Testis (tissue), 3 donors: ENCODE measurements around the gene RHOH. TPM values are rescaled to one million over a fixed set of nuclear protein-coding genes. Genes with fewer than 3 reads are reported as not detected.

Experiments
- DNase-seq: peaks from one replicate; pipeline ENCODE4 v3.0.0-alpha.2; 2019
- H3K27ac ChIP-seq, 2 donors: fragments of 200-600 bp; sonication (generic); one replicate each; pipeline ENCODE4 v1.5.1; 2019
- H3K27me3 ChIP-seq: fragments of 200-600 bp; sonication (generic); one replicate; pipeline ENCODE4 v1.5.1; 2019
- H3K36me3 ChIP-seq: fragments of 200-600 bp; sonication (generic); one replicate; pipeline ENCODE4 v1.5.1; 2017; ENCODE audit warnings: low read depth; ENCODE audit errors: missing control alignments
- H3K4me1 ChIP-seq: fragments of 200-600 bp; sonication (generic); one replicate; pipeline ENCODE4 v1.5.1; 2019
- H3K4me3 ChIP-seq, 2 donors: fragments of 200-600 bp; sonication (generic); one replicate each; pipeline ENCODE4 v1.5.1; 2017 to 2019
- H3K9me3 ChIP-seq: fragments of 200-600 bp; sonication (generic); one replicate; pipeline ENCODE4 v1.5.1; 2017
- POLR2A ChIP-seq: fragments of 450-650 bp; IDR thresholded peaks from one replicate; pipeline ENCODE4 v1.6.1; 2017; ENCODE audit warnings: antibody characterized with exemption, mild to moderate bottlenecking, moderate library complexity
- WGBS, 2 donors: methylation state at CpG; one replicate each; pipeline ENCODE4 v1.1.5; 2018; 5-methylcytosine and 5-hydroxymethylcytosine counted together
- intact Hi-C: fragments of 100-400 bp; cut with DNase I; formaldehyde crosslinking; loops from one replicate; pipeline ENCODE4 v1.15.1; 2023; ENCODE audit warnings: low total_unique reads
- polyA plus RNA-seq: library from polyadenylated mRNA; stranded (reverse); fragments of 350-450 nt; fragmentation: Illumina TruSeq; extraction: RNeasy Lipid Tissue Mini Kit (QIAGEN cat#74804); gene quantifications from one replicate; pipeline ENCODE4 v1.2.3, GENCODE V29; 2014; ENCODE audit warnings: low read depth, low replicate concordance; ENCODE audit not compliant: insufficient read depth
- total RNA-seq, 2 donors: library from RNA; depleted of rRNA; stranded (reverse); fragments of >200 nt; gene quantifications; one replicate each; pipeline ENCODE4 v1.2.3, GENCODE V29; 2016
- TF ChIP-seq, protein P1 (sequence below), 3 experiments: fragments of 450-650 bp in 2 of 3; fragments of 200-600 bp in 1 of 3; sonication (generic) in 1 of 3; IDR thresholded peaks; one replicate each; pipeline ENCODE4 v1.5.1; 2016 to 2019; ENCODE audit warnings: antibody characterized with exemption in 3 of 3, mild to moderate bottlenecking in 2 of 3, moderate library complexity in 1 of 3

The RHOH gene
- total and polyA plus RNA-seq, 3 donors from 2014 or later, result 0.39 to 2.5 (median 1.2) TPM

GRCh38 chr4:40200875-40201801 lies 4.3 kb downstream of the RHOH start:
- H3K36me3 ChIP-seq, result no peaks in the 10 kb centered on the region
- H3K9me3 ChIP-seq, result no peaks in the 10 kb centered on the region
- H3K4me1 ChIP-seq, result no peaks in the 10 kb centered on the region
- no peak overlapping the region for H3K27ac ChIP-seq
- no peak for TF ChIP-seq POLR2A
- TF ChIP-seq, protein P1, sequence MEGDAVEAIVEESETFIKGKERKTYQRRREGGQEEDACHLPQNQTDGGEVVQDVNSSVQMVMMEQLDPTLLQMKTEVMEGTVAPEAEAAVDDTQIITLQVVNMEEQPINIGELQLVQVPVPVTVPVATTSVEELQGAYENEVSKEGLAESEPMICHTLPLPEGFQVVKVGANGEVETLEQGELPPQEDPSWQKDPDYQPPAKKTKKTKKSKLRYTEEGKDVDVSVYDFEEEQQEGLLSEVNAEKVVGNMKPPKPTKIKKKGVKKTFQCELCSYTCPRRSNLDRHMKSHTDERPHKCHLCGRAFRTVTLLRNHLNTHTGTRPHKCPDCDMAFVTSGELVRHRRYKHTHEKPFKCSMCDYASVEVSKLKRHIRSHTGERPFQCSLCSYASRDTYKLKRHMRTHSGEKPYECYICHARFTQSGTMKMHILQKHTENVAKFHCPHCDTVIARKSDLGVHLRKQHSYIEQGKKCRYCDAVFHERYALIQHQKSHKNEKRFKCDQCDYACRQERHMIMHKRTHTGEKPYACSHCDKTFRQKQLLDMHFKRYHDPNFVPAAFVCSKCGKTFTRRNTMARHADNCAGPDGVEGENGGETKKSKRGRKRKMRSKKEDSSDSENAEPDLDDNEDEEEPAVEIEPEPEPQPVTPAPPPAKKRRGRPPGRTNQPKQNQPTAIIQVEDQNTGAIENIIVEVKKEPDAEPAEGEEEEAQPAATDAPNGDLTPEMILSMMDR (IDR thresholded peaks at IDR 0.05), result no peak
- intact Hi-C loops, result no loop called here
- no peaks in the 10 kb centered on the region for H3K27me3 ChIP-seq
- no peak overlapping the region for H3K4me3 ChIP-seq
- WGBS, 2 donors, result 53 to 58% methylated on average over 13 of the region's 13 CpGs
- DNase-seq, result no peak

GRCh38 chr4:40201898-40202297 lies 5.1 kb downstream of the RHOH start:
- no peak for DNase-seq
- 93 to 95% methylated on average over 4 of the region's 4 CpGs for WGBS, 2 donors
- H3K9me3 ChIP-seq, result no peaks in the 10 kb centered on the region
- no peak for TF ChIP-seq POLR2A
- TF ChIP-seq, protein P1 (IDR thresholded peaks at IDR 0.05), result no peak
- no peaks in the 10 kb centered on the region for H3K36me3 ChIP-seq
- H3K27me3 ChIP-seq, result no peaks in the 10 kb centered on the region
- no peak overlapping the region for H3K27ac ChIP-seq
- H3K4me3 ChIP-seq, result no peak overlapping the region
- no peaks in the 10 kb centered on the region for H3K4me1 ChIP-seq
- intact Hi-C loops, result no loop called here

DNA sequence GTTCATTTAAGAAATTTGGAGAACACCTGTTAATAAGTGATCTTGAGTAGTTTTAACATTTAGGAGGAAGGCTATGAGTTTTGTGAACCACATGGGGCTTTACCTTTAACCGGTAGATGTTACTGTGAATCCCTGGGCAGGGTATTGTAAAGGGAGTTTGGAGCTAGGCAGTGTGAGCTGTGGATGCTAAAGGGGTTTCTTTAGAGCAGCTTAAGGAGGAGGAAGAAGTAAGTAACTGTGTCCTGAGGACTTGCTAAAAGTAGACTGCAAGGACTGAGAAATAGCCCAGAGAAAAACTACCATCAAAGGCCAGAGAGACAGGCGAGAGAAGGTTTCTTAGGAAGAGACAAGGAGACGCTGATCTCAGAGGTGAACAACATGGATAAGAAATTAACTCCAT lies 5.6 kb downstream of the RHOH start:
- 80 to 91% methylated on average over 3 of the region's 3 CpGs for WGBS, 2 donors
- H3K27ac ChIP-seq, result no peak overlapping the region
- intact Hi-C loops, result no loop called here

DNA sequence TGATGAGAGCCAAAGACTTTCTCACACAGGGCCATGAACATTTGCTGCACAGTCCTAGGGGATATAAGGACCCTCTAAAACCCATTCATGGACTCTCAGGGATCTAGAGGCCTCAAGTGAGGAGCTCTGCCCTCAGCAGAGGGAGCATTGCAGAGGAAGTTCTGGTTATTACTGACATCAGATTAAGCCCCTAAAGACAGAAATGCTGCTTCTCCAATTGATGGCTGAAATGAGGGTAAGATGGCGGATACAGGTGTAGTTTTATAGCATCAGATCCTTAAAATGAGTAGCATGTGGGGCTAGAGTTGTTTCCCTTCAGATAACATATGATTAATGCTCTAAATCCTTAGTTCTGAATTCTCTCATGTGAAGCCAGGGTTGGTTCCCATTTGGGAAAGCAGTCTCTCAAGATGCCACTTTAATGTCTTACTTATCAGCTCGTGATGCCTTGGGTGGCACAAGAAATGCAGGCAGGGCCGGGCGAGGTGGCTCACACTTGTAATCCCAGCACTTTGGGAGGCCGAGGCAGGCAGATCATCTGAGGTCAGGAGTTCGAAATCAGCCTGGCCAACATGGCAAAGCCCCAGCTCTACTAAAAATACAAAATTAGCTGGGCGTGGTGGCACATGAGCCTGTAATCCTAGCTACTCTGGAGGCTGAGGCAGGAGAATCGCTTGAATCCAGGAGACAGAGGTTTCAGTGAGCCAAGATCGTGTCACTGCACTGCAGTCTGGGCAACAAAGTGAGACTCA lies 7.9 kb downstream of the RHOH start:
- Histone ChIP-seq H3K36me3 (no peaks in the 10 kb centered on the region), H3K4me1 (no peaks in the 10 kb centered on the region), H3K27ac (no peak overlapping the region), H3K4me3 (no peak overlapping the region), H3K27me3 (no peaks in the 10 kb centered on the region), H3K9me3 (no peaks in the 10 kb centered on the region)
- intact Hi-C loops, result no loop called here
- 86 to 93% methylated on average over 9 of the region's 9 CpGs for WGBS, 2 donors
- DNase-seq, result no peak
- no peak for TF ChIP-seq POLR2A
- TF ChIP-seq, protein P1 (IDR thresholded peaks at IDR 0.05), result no peak

More for the DNA sequence above, 5.6 kb downstream of the RHOH start:
- H3K4me1 ChIP-seq, result no peaks in the 10 kb centered on the region
- DNase-seq, result no peak
- no peaks in the 10 kb centered on the region for H3K36me3 ChIP-seq
- H3K27me3 ChIP-seq, result no peaks in the 10 kb centered on the region
- no peak overlapping the region for H3K4me3 ChIP-seq
- H3K9me3 ChIP-seq, result no peaks in the 10 kb centered on the region
- TF ChIP-seq POLR2A, result no peak
- TF ChIP-seq, protein P1 (IDR thresholded peaks at IDR 0.05), result no peak
